ENCODE results near the gene RFC1.

- TF ChIP-seq EZH2 (IDR thresholded peaks at IDR 0.05; ENCODE audit: borderline replicate concordance) = no peak
- TF ChIP-seq, protein P1, sequence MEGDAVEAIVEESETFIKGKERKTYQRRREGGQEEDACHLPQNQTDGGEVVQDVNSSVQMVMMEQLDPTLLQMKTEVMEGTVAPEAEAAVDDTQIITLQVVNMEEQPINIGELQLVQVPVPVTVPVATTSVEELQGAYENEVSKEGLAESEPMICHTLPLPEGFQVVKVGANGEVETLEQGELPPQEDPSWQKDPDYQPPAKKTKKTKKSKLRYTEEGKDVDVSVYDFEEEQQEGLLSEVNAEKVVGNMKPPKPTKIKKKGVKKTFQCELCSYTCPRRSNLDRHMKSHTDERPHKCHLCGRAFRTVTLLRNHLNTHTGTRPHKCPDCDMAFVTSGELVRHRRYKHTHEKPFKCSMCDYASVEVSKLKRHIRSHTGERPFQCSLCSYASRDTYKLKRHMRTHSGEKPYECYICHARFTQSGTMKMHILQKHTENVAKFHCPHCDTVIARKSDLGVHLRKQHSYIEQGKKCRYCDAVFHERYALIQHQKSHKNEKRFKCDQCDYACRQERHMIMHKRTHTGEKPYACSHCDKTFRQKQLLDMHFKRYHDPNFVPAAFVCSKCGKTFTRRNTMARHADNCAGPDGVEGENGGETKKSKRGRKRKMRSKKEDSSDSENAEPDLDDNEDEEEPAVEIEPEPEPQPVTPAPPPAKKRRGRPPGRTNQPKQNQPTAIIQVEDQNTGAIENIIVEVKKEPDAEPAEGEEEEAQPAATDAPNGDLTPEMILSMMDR (IDR thresholded peaks at IDR 0.05; ENCODE audit: poor library complexity) = no peak
- no peak for TF ChIP-seq EZH2phosphoT487 (IDR thresholded peaks at IDR 0.05; ENCODE audit: low read depth, severe bottlenecking, unreplicated experiment)
These were observed 78.9 kb downstream of the RFC1 start for GRCh38 chr4:39287223-39287622.
